ENCODE measurements around the gene PPFIA2.

PPFIA2 gene

DNA sequence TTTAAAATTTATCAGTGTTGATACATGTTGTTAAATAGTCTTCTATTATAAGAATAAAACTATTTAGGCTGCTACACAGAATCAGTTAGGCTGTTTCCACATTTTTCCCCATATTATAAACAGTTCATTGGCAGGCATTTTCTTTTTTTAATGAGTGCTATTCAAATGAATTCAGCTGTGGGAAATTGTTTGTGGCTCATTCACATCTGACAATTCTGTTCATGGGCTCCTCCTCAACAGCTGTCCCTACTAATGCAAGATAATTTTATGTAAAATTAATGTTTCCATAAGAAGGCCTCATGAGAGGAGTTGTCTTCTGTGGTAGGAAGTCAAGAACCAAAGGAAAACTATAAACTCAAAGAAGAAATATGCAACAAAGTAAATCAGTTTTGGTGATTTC is 218.0 kb downstream of the PPFIA2 start:
- H3K27ac ChIP-seq (ENCODE audit: low read length), result no peak overlapping the region
- peaks cover 7% of the 10 kb centered on the region; the same call in 1 of the 2 replicates for H3K4me1 ChIP-seq (ENCODE audit: insufficient read depth, low read length)
- H3K9ac ChIP-seq (ENCODE audit: low read depth, low read length), result no peak overlapping the region
- no peak overlapping the region for H3K4me3 ChIP-seq (ENCODE audit: low read length)
- no peaks in the 10 kb centered on the region for H3K27me3 ChIP-seq (ENCODE audit: insufficient read depth, low read length)
- no peaks in the 10 kb centered on the region for H3K9me3 ChIP-seq (ENCODE audit: insufficient read depth, low read depth, low read length)
- no peaks in the 10 kb centered on the region for H3K36me3 ChIP-seq (ENCODE audit: insufficient read depth, low read depth, low read length)

DNA sequence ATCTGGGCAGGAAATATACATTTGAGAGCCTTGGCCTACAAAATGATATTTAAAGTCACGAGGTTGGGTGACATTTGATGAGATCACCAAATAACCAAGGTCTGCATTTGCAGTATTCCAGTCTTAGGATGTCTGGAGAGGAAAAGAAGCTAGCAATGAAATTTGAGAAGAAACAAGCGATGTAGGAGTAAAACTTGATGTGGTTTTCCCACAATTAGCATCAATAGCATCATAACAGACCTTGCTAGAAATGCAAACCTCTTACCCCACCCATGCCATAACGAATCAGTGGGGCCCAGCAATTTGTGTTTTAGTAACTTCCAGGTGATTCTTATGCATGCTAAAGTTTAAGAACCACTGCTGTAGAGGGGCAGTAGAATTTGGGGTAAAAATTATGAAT is 219.9 kb downstream of the PPFIA2 start:
- peaks cover 7% of the 10 kb centered on the region; the same call in 1 of the 2 replicates for H3K4me1 ChIP-seq (ENCODE audit: insufficient read depth, low read length)
- H3K27me3 ChIP-seq (ENCODE audit: insufficient read depth, low read length), result no peaks in the 10 kb centered on the region
- H3K4me3 ChIP-seq (ENCODE audit: low read length), result no peak overlapping the region
- H3K9ac ChIP-seq (ENCODE audit: low read depth, low read length), result no peak overlapping the region
- no peak overlapping the region for H3K27ac ChIP-seq (ENCODE audit: low read length)
- H3K36me3 ChIP-seq (ENCODE audit: insufficient read depth, low read depth, low read length), result no peaks in the 10 kb centered on the region
- no peaks in the 10 kb centered on the region for H3K9me3 ChIP-seq (ENCODE audit: insufficient read depth, low read depth, low read length)

DNA sequence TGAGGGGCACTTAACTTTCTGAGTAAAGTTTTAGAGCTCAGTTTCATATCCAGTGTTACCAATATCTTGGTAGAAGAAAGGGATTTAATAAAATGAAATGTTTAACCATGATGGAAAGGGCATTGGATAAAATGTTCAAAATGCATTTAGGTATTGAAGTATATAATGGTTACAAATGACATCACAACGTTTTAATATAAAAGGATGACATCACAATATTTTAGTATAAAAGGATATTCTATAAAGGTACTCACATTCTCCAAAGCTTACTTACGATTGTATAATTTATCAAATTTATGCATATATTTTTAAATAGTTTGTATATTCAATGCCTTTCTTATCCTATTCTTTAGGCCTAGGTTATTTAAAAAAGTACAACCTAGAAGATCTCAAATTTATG is 226.1 kb downstream of the PPFIA2 start:
- Histone ChIP-seq H3K27ac (ENCODE audit: low read length) (no peak overlapping the region), H3K4me1 (ENCODE audit: insufficient read depth, low read length) (no peaks in the 10 kb centered on the region), H3K36me3 (ENCODE audit: insufficient read depth, low read depth, low read length) (no peaks in the 10 kb centered on the region), H3K9me3 (ENCODE audit: insufficient read depth, low read depth, low read length) (no peaks in the 10 kb centered on the region), H3K27me3 (ENCODE audit: insufficient read depth, low read length) (no peaks in the 10 kb centered on the region), H3K9ac (ENCODE audit: low read depth, low read length) (no peak overlapping the region), H3K4me3 (ENCODE audit: low read length) (no peak overlapping the region)

DNA sequence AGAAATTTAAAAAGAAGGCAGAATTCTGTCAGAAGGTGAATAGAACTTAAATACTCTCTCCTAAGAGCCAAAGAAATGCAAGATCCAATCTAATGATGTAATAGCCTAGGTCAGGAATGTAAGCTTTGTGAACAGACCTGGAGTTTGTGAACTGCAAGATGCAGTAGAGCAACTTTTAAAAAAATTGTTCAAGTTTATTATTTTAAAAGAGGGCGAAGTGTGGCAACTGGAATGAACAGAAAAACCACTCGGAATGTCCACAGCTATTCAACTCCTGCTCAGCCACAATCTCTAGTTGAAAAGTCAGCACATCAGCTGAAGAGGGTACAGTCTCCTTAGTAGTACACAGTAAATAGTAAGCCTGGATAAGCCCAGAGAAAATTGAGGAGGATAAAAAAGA is 228.8 kb downstream of the PPFIA2 start:
- Histone ChIP-seq H3K27ac (ENCODE audit: low read length) (no peak overlapping the region), H3K4me1 (ENCODE audit: insufficient read depth, low read length) (no peaks in the 10 kb centered on the region), H3K9me3 (ENCODE audit: insufficient read depth, low read depth, low read length) (no peaks in the 10 kb centered on the region), H3K9ac (ENCODE audit: low read depth, low read length) (no peak overlapping the region), H3K27me3 (ENCODE audit: insufficient read depth, low read length) (no peaks in the 10 kb centered on the region), H3K36me3 (ENCODE audit: insufficient read depth, low read depth, low read length) (no peaks in the 10 kb centered on the region), H3K4me3 (ENCODE audit: low read length) (no peak overlapping the region)

DNA sequence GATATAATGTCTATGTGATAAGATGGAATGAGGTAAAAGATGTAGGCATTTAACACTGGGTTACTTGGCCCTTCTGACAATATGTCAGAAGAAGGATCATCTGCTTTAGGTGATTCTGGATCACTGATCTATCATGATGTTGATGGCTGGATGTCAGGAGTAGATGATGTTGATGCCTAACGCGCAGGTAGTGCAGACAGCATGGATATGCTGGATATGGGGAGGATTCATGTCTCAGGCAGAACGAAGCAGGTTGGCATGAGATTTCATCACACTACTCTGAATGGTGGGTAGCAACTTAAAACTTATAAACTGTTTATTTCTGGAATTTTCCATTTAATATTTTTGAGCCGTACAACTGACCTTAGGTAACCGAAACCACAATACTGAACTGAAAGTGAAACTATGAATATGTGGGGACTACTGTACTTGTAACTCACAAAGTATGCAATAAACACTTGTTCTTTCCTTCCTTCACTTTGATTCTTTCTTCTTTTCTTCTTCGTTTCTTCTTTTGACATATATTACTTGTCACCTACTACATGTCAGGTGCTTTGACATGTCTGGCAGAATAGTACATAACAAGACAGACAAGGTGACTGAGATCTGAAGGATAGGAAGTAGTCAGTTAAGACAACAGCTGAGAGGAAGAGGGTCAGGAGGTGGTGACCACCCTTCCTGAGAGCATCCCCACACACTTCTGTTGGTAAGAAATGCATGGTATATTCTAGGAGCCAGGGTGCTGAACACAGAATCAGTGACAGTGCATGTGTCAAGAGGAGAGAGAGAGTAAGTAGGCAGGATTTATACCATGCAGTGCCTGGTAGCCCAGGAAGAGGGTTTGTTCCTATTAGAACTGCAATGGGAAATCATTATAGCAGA is 238.8 kb downstream of the PPFIA2 start:
- H3K9ac ChIP-seq (ENCODE audit: low read depth, low read length), result no peak overlapping the region
- H3K27me3 ChIP-seq (ENCODE audit: insufficient read depth, low read length), result no peaks in the 10 kb centered on the region
- no peaks in the 10 kb centered on the region for H3K9me3 ChIP-seq (ENCODE audit: insufficient read depth, low read depth, low read length)
- H3K4me3 ChIP-seq (ENCODE audit: low read length), result no peak overlapping the region
- no peak overlapping the region for H3K27ac ChIP-seq (ENCODE audit: low read length)
- no peaks in the 10 kb centered on the region for H3K4me1 ChIP-seq (ENCODE audit: insufficient read depth, low read length)
- no peaks in the 10 kb centered on the region for H3K36me3 ChIP-seq (ENCODE audit: insufficient read depth, low read depth, low read length)

DNA sequence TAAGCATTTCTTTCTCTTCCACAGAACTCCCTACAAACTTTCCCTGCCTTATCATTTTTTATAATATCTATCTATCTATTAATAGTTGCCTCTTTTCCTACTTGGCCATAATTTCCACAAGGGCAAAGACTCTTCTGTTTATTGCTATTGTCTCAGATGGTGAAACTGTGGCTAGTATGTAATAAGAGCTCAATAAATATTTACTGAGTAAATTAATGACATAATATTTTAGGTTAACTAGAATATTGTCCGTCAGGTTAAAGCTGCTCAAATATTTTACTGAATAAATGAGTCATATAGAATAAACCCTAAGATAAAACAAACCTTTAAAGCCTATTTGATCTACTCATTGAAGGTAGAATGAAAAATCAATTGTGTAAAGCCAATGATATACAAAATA is 240.5 kb downstream of the PPFIA2 start:
- no peak overlapping the region for H3K9ac ChIP-seq (ENCODE audit: low read depth, low read length)
- H3K9me3 ChIP-seq (ENCODE audit: insufficient read depth, low read depth, low read length), result no peaks in the 10 kb centered on the region
- no peak overlapping the region for H3K4me3 ChIP-seq (ENCODE audit: low read length)
- H3K36me3 ChIP-seq (ENCODE audit: insufficient read depth, low read depth, low read length), result no peaks in the 10 kb centered on the region
- no peaks in the 10 kb centered on the region for H3K27me3 ChIP-seq (ENCODE audit: insufficient read depth, low read length)
- H3K4me1 ChIP-seq (ENCODE audit: insufficient read depth, low read length), result no peaks in the 10 kb centered on the region
- no peak overlapping the region for H3K27ac ChIP-seq (ENCODE audit: low read length)

DNA sequence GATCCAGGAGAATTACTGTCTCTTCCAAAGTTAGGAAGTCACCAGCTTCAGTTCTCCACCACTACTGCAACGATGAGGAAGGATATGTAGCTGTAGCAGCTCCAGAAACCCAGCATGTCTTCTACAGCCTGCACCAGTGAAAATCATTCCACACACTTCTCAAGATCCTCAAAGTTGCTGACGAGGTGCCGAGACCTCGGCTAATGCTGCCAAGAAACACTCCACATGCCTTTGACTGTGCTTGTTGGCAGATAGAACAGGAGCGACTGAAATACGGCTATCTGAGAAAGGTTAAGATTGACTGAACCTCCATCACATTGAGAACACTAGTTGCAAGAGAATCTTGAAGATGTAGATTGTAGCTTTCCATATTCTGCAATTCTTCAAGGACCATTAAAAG is 241.9 kb downstream of the PPFIA2 start:
- Histone ChIP-seq H3K27ac (ENCODE audit: low read length) (no peak overlapping the region), H3K4me3 (ENCODE audit: low read length) (no peak overlapping the region), H3K9me3 (ENCODE audit: insufficient read depth, low read depth, low read length) (no peaks in the 10 kb centered on the region), H3K4me1 (ENCODE audit: insufficient read depth, low read length) (no peaks in the 10 kb centered on the region), H3K36me3 (ENCODE audit: insufficient read depth, low read depth, low read length) (no peaks in the 10 kb centered on the region), H3K9ac (ENCODE audit: low read depth, low read length) (no peak overlapping the region), H3K27me3 (ENCODE audit: insufficient read depth, low read length) (no peaks in the 10 kb centered on the region)

DNA sequence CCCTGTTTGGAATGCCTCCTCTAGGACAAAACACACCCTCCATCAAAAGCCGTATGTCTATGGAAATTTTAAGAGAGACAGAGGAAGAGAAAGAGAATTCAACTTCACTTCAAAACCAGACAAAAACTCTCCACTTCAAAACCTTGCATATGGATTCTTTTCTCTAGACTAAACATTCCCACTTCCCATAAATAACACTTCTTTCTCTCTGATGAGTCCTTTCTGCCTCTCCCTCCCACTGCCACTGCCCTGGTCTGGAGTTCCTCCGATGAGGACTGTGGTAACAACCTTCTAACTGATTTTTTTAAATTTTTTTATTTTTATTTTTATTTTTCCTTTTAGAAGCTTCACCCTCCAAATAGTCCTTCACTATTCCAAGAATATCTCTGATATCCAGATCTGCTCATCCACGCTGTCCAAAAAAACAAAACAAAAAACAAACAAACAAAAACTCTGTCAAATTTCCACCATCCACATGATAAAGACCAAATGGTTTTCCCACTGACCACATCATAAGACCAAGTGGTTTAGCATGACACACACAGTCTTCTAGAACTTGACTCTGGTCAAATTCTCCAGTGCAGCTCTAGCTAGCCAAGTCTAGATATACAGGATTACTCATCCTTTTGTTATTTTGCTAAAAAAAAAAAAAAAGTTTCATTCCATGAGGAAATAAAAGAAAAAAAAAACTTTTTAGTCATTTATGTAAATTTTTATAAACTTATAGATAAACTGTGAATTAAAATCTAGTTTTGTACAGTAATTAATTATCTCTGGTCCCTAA is 256.0 kb downstream of the PPFIA2 start:
- Histone ChIP-seq H3K9ac (ENCODE audit: low read depth, low read length) (no peak overlapping the region), H3K36me3 (ENCODE audit: insufficient read depth, low read depth, low read length) (no peaks in the 10 kb centered on the region), H3K27ac (ENCODE audit: low read length) (no peak overlapping the region), H3K4me1 (ENCODE audit: insufficient read depth, low read length) (no peaks in the 10 kb centered on the region), H3K4me3 (ENCODE audit: low read length) (no peak overlapping the region), H3K27me3 (ENCODE audit: insufficient read depth, low read length) (no peaks in the 10 kb centered on the region), H3K9me3 (ENCODE audit: insufficient read depth, low read depth, low read length) (no peaks in the 10 kb centered on the region)

DNA sequence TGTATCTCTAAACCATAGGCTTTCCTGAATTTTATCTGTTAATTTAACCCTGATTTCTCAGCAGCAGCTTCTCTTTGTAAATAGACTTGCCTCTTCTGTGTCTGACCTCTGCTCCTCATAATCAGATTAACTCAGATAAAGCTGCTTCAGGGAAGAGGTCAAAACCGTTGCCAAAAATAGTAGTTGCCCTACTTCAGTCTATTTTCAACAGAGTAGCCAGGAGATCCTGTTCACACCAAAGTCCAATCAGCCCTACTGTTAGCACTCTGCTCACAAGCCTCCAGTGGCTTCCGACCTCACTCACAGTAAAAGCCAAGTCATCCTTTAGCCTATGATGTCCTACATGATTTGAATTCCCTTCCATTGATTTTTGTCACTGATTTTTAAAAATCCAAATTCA is 258.4 kb downstream of the PPFIA2 start:
- Histone ChIP-seq H3K27me3 (ENCODE audit: insufficient read depth, low read length) (no peaks in the 10 kb centered on the region), H3K27ac (ENCODE audit: low read length) (no peak overlapping the region), H3K36me3 (ENCODE audit: insufficient read depth, low read depth, low read length) (no peaks in the 10 kb centered on the region), H3K9ac (ENCODE audit: low read depth, low read length) (no peak overlapping the region), H3K4me3 (ENCODE audit: low read length) (no peak overlapping the region), H3K4me1 (ENCODE audit: insufficient read depth, low read length) (no peaks in the 10 kb centered on the region), H3K9me3 (ENCODE audit: insufficient read depth, low read depth, low read length) (no peaks in the 10 kb centered on the region)

DNA sequence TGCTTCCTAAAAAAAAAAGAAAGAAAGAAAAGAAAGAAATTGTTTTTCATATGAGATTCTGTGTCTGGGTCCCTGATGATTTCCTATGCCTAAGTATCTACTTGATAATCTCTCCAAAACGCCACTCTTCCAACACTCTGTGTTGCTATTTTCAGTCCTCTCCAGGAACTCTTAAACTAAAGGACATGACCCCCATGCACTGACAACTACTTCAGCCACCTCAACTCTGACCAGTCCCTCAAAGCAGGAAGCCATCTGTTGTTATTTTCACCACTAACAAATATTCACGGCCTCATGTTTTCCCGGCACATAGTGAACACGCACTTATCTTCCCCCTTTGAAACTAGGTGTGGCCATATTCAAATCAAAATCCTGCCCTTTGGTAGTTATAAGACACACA is 259.3 kb downstream of the PPFIA2 start:
- Histone ChIP-seq H3K27me3 (ENCODE audit: insufficient read depth, low read length) (no peaks in the 10 kb centered on the region), H3K27ac (ENCODE audit: low read length) (no peak overlapping the region), H3K9ac (ENCODE audit: low read depth, low read length) (no peak overlapping the region), H3K36me3 (ENCODE audit: insufficient read depth, low read depth, low read length) (no peaks in the 10 kb centered on the region), H3K4me3 (ENCODE audit: low read length) (no peak overlapping the region), H3K4me1 (ENCODE audit: insufficient read depth, low read length) (no peaks in the 10 kb centered on the region), H3K9me3 (ENCODE audit: insufficient read depth, low read depth, low read length) (no peaks in the 10 kb centered on the region)

DNA sequence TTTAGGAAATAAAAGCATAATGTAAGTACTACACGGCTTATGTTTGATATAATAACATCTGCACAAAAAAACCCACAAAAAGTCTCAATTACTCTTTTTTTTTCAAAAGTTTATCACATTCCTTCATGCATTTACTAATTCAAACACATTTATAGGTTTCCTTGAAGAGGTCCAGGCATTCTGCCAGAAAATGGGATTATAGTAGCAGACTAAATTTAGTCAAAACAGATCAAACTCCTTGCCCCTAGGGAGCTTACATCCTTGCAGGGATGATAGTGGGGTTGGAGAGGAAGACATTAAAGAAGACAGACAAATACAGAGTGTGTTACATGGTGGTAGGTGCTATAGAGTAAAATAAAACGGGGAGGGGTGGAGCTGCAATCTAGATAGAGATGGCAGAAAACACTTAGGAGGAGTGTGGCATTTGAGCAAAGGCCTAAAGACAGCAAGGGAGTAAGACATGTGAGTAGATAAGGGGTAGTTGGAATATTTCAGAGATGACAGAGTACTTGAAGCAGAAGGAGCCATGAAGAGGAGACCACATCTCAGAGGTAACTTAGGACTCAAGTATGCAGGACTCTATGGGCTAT is 266.9 kb downstream of the PPFIA2 start:
- H3K27ac ChIP-seq (ENCODE audit: low read length), result no peak overlapping the region
- H3K9ac ChIP-seq (ENCODE audit: low read depth, low read length), result no peak overlapping the region
- no peaks in the 10 kb centered on the region for H3K27me3 ChIP-seq (ENCODE audit: insufficient read depth, low read length)
- peaks cover 5% of the 10 kb centered on the region; the same call in 1 of the 2 replicates for H3K4me1 ChIP-seq (ENCODE audit: insufficient read depth, low read length)
- no peak overlapping the region for H3K4me3 ChIP-seq (ENCODE audit: low read length)
- H3K36me3 ChIP-seq (ENCODE audit: insufficient read depth, low read depth, low read length), result no peaks in the 10 kb centered on the region
- no peaks in the 10 kb centered on the region for H3K9me3 ChIP-seq (ENCODE audit: insufficient read depth, low read depth, low read length)
